PC-9 (cell line): ENCODE results near the gene MGAT4A.

Experiments
- CTCF ChIP-seq: fragments of 200-600 bp; sonication (generic); conservative IDR thresholded peaks from 2 replicates; pipeline ENCODE4 v1.6.1; 2017; ENCODE audit warnings: mixed run types, antibody characterized with exemption, mild to moderate bottlenecking, moderate library complexity
- EZH2 ChIP-seq: fragments of 200-600 bp; sonication (generic); IDR thresholded peaks from 2 replicates; pipeline ENCODE4 v1.8.0; 2017; ENCODE audit warnings: antibody characterized with exemption, low read depth

GRCh38 chr2:98759827-98760625 lies 29.1 kb upstream of the MGAT4A start:
- TF ChIP-seq CTCF, result no peak
- TF ChIP-seq EZH2, result no peak
